ENCODE data around the gene ARHGEF3. TPM values are rescaled to one million over a fixed set of nuclear protein-coding genes. Genes with fewer than 3 reads are reported as not detected.
A peak's percentile ranks its signal among the peaks of the same experiment; 100 is the strongest.

ARHGEF3 gene
- total and polyA plus RNA-seq, 2 donors (not counting 3 experiments of a cell fraction or from before 2014, with no cell fraction given) = 6.7 to 16.3 TPM

DNA sequence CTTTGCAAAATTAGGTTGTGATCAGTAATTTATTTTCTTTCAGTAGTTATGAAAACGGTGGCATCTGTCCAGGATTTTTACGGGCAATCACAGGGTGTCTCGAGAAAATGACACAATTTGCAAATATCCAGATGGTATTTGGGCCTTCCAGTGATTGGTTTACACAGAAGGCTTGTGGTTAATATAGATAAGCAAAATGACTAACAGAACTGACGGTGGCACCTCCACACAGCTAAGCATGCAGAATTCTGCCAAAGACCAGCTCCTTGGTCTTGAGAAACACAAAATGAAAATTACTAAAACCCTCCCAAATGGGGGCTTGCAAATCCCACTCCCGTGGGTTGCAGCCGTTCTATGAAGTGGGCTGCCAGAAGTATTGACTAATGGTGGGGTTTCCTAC lies 5.5 kb downstream of the ARHGEF3 start:
- ChIA-PET CTCF (interaction anchor here (2.5 kb wide), 1 partner anchor 193 kb away, joined by 6 read pairs; no protein-coding TSS in a partner anchor), POLR2A (no interaction called here)
- Histone ChIP-seq H3K36me3 (ENCODE audit: control insufficient read depth in 2 of 2, extremely low read depth in 1 of 2, insufficient read depth in 2 of 2, low read length in 2 of 2) (no peaks in the 10 kb centered on the region), H3K27ac (ENCODE audit: insufficient read depth, low read depth, low read length) (no peak overlapping the region), H3K9ac (replicated peaks; ENCODE audit: extremely low read depth, insufficient read depth, low read length) (no peak overlapping the region), H3K9me3 (replicated peaks; ENCODE audit: control insufficient read depth, insufficient read depth, low read length) (no peaks in the 10 kb centered on the region), H3K9me1 (replicated peaks; ENCODE audit: control insufficient read depth, extremely low read depth, insufficient read depth, low read length) (peaks cover 2% of the 10 kb centered on the region), H3K4me3 (replicated peaks in 1 of 3; ENCODE audit: insufficient read depth in 1 of 3, low read depth in 1 of 3, low read length in 3 of 3) (no peak overlapping the region), H3K4me2 (ENCODE audit: insufficient read depth, low read length) (no peak overlapping the region), H2AFZ (ENCODE audit: low read depth, low read length) (no peak overlapping the region), H3K79me2 (ENCODE audit: control insufficient read depth, insufficient read depth, low read length) (peaks cover 7% of the 10 kb centered on the region), H3K4me1 (ENCODE audit: control insufficient read depth, extremely low read depth, insufficient read depth, low read length) (peaks cover 28% of the 10 kb centered on the region), H4K20me1 (replicated peaks; ENCODE audit: control insufficient read depth, extremely low read depth, insufficient read depth, low read length) (no peaks in the 10 kb centered on the region), H3K27me3 (ENCODE audit: control insufficient read depth in 2 of 2, insufficient read depth in 2 of 2, low read length in 2 of 2) (no peaks in the 10 kb centered on the region)
- DNase-seq (ENCODE audit: low read depth, low spot score) (peak; percentile 23), FAIRE-seq (no peak)
- TF ChIP-seq, protein P1, sequence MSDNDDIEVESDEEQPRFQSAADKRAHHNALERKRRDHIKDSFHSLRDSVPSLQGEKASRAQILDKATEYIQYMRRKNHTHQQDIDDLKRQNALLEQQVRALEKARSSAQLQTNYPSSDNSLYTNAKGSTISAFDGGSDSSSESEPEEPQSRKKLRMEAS (IDR thresholded peaks at IDR 0.05; ENCODE audit: insufficient read depth, insufficient read length) = no peak
- TF ChIP-seq, protein P2, sequence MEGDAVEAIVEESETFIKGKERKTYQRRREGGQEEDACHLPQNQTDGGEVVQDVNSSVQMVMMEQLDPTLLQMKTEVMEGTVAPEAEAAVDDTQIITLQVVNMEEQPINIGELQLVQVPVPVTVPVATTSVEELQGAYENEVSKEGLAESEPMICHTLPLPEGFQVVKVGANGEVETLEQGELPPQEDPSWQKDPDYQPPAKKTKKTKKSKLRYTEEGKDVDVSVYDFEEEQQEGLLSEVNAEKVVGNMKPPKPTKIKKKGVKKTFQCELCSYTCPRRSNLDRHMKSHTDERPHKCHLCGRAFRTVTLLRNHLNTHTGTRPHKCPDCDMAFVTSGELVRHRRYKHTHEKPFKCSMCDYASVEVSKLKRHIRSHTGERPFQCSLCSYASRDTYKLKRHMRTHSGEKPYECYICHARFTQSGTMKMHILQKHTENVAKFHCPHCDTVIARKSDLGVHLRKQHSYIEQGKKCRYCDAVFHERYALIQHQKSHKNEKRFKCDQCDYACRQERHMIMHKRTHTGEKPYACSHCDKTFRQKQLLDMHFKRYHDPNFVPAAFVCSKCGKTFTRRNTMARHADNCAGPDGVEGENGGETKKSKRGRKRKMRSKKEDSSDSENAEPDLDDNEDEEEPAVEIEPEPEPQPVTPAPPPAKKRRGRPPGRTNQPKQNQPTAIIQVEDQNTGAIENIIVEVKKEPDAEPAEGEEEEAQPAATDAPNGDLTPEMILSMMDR (IDR thresholded peaks at IDR 0.05; ENCODE audit: extremely low read depth in 1 of 2, insufficient read depth in 1 of 2, low read depth in 1 of 2, low read length in 2 of 2) = no peak
- no peak for TF ChIP-seq MYC (IDR thresholded peaks at IDR 0.05; ENCODE audit: low read depth, low read length)
- TF ChIP-seq POLR2A (IDR thresholded peaks at IDR 0.05; ENCODE audit: low read depth, low read length) = no peak
- no peak for TF ChIP-seq FOS (IDR thresholded peaks at IDR 0.05; ENCODE audit: borderline replicate concordance, insufficient read depth, low read length)
- no peak for TF ChIP-seq GATA2 (IDR thresholded peaks at IDR 0.05; ENCODE audit: insufficient read depth, insufficient read length, low read depth, low read length)
- no peak for TF ChIP-seq JUN (IDR thresholded peaks at IDR 0.05; ENCODE audit: borderline replicate concordance, insufficient read depth, insufficient read length, low read depth)
- TF ChIP-seq POLR2AphosphoS5 (IDR thresholded peaks at IDR 0.05; ENCODE audit: insufficient read depth, low read depth, low read length) = no peak
- TF ChIP-seq EZH2 (IDR thresholded peaks at IDR 0.05; ENCODE audit: borderline replicate concordance, low read depth, low read length, severe bottlenecking) = no peak
- intact Hi-C loops (cut with micrococcal nuclease) = no loop called here
- BruUV-seq (replicated peaks) = no TSS peak
- dilution Hi-C loops (cut with MboI; ENCODE audit: extremely low pct_ligation_motif_present, low sequenced_read_pairs) = no loop called here

Measured in endothelial cell of umbilical vein (primary cell).